ENCODE measurements around the gene C3orf52. TPM values are rescaled to one million over a fixed set of nuclear protein-coding genes. Genes with fewer than 3 reads are reported as not detected.

The C3orf52 gene
- total and polyA plus RNA-seq, 10 of the 15 experiments (the other 5 are each of a cell fraction or from before 2014, with no cell fraction given), result 0.15 to 1.9 (median 0.73) TPM

DNA sequence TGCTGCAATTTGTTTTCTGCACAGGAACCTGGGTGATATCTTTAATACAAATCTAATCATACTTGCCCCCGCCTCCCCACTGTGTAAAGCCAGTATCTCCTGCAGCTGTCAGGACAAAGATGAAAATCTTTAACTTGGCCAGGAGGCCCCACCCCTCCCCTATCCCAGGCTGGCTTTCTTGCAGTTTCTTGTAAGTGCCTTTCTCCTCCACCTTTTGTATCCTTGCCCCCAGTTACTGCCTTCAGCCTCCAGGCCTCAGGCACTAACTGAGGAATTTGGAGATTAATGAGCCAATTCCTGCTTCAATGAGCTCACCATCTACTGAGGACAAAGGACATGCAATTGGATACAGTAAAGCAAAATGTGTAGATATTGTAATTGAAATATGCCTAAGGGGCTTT lies 40.3 kb downstream of the C3orf52 start:
- TF ChIP-seq, protein P1, sequence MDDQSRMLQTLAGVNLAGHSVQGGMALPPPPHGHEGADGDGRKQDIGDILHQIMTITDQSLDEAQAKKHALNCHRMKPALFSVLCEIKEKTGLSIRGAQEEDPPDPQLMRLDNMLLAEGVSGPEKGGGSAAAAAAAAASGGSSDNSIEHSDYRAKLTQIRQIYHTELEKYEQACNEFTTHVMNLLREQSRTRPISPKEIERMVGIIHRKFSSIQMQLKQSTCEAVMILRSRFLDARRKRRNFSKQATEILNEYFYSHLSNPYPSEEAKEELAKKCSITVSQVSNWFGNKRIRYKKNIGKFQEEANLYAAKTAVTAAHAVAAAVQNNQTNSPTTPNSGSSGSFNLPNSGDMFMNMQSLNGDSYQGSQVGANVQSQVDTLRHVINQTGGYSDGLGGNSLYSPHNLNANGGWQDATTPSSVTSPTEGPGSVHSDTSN (IDR thresholded peaks at IDR 0.05; ENCODE audit: insufficient replicate concordance, low read depth, low read length), result no peak
- TF ChIP-seq, protein P2, sequence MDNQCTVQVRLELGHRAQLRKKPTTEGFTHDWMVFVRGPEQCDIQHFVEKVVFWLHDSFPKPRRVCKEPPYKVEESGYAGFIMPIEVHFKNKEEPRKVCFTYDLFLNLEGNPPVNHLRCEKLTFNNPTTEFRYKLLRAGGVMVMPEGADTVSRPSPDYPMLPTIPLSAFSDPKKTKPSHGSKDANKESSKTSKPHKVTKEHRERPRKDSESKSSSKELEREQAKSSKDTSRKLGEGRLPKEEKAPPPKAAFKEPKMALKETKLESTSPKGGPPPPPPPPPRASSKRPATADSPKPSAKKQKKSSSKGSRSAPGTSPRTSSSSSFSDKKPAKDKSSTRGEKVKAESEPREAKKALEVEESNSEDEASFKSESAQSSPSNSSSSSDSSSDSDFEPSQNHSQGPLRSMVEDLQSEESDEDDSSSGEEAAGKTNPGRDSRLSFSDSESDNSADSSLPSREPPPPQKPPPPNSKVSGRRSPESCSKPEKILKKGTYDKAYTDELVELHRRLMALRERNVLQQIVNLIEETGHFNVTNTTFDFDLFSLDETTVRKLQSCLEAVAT (IDR thresholded peaks at IDR 0.05), result peak; percentile 39
- peak overlapping the region; percentile 98 for H3K9ac ChIP-seq (ENCODE audit: control insufficient read depth, insufficient read depth, low read length)
- DNase-seq (ENCODE audit: low read depth, low spot score) (no peak), ATAC-seq (no peak), FAIRE-seq (no peak)
- 44% methylated on average over 1 of the region's 1 CpG for WGBS (ENCODE audit: insufficient coverage, insufficient replicate concordance, low lambda C conversion rate, missing lambda C conversion rate)
- no TSS peak for BruUV-seq (replicated peaks)
- no peak overlapping the region for H2AFZ ChIP-seq (ENCODE audit: control insufficient read depth, low read depth, low read length)
- H3K79me2 ChIP-seq (ENCODE audit: control insufficient read depth, insufficient read depth, low read length), result peaks cover 91% of the 10 kb centered on the region
- RAD21 ChIA-PET (ENCODE audit: unreplicated experiment), result interaction anchor here (0.9 to 17.9 kb wide), 4 partner anchors 10 to 372 kb away, joined by 3 to 457 read pairs (median 28); no protein-coding TSS in a partner anchor
- H3K36me3 ChIP-seq (ENCODE audit: control insufficient read depth in 2 of 2, insufficient read depth in 2 of 2, low read length in 1 of 2), result peaks cover 5 to 18% of the 10 kb centered on the region in 2 experiments; a peak in 2 of 4 replicates
- POLR2A ChIA-PET, result interaction anchor here (1.0 to 12.8 kb wide), 3 partner anchors 9 to 434 kb away, joined by 3 to 345 read pairs (median 3); partner anchors contain the start of gene CD200
- in situ Hi-C loops (cut with MboI), result no loop called here
- intact Hi-C loops (cut with micrococcal nuclease; ENCODE audit: unreplicated experiment), result no loop called here
- peak overlapping the region; percentile 95 for H3K4me2 ChIP-seq (ENCODE audit: control insufficient read depth, insufficient read depth)
- peak overlapping the region; percentile 99 for H3K27ac ChIP-seq (ENCODE audit: control insufficient read depth, insufficient read depth)
- peak overlapping the region; percentile 78 for H3K4me3 ChIP-seq
- H3K9me3 ChIP-seq (replicated peaks; ENCODE audit: control insufficient read depth, insufficient read depth, low read length), result no peaks in the 10 kb centered on the region
- no peaks in the 10 kb centered on the region for H3K27me3 ChIP-seq (replicated peaks in 1 of 2; ENCODE audit: control insufficient read depth in 2 of 2, insufficient read depth in 2 of 2, low read length in 1 of 2)
- SMC1A ChIA-PET (ENCODE audit: uncharacterized antibody, unreplicated experiment), result interaction anchor here (1.4 to 18.5 kb wide), 7 partner anchors 9 to 428 kb away, joined by 3 to 489 read pairs (median 11); partner anchors contain the start of genes GCSAM and SLC9C1
- no peaks in the 10 kb centered on the region for H4K20me1 ChIP-seq (ENCODE audit: control insufficient read depth, insufficient read depth)
- CTCF ChIA-PET, result interaction anchor here (1.7 to 18.1 kb wide), 3 partner anchors 9 to 15 kb away, joined by 5 to 226 read pairs (median 16); no protein-coding TSS in a partner anchor
- peaks cover 62% of the 10 kb centered on the region for H3K4me1 ChIP-seq (ENCODE audit: control insufficient read depth, insufficient read depth, low read length)
